ENCODE data around the gene TRIM37.
A peak's percentile ranks its signal among the peaks of the same experiment; 100 is the strongest.
"Not testable (repeated sequence)": the region's sequence is repeated elsewhere in the genome, so short reads cannot be mapped to it uniquely, and the experiment has no call there.

The TRIM37 gene

DNA sequence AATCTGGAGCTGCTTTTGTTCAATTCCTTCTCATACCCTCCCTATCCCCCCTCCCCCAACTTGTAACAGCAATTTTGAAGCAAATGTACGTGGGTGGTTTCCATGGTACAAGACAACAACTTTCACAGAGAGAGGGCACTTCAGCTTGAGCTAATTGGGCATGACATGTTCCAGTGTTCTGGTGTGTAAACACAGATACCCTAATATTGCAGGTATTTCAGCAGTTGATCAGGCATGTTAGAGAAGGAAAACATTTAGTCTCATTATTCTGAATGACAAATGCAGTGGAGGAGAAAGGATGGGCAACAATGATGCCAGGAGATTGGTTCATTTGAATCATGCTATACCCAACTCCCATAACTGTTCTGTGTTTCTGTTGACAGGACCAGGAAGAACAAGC, 137.5 kb downstream of the TRIM37 start:
- no peak overlapping the region for H3K4me3 ChIP-seq (ENCODE audit: low read length)
- DNase-seq (ENCODE audit: low read depth, low spot score) = no peak

DNA sequence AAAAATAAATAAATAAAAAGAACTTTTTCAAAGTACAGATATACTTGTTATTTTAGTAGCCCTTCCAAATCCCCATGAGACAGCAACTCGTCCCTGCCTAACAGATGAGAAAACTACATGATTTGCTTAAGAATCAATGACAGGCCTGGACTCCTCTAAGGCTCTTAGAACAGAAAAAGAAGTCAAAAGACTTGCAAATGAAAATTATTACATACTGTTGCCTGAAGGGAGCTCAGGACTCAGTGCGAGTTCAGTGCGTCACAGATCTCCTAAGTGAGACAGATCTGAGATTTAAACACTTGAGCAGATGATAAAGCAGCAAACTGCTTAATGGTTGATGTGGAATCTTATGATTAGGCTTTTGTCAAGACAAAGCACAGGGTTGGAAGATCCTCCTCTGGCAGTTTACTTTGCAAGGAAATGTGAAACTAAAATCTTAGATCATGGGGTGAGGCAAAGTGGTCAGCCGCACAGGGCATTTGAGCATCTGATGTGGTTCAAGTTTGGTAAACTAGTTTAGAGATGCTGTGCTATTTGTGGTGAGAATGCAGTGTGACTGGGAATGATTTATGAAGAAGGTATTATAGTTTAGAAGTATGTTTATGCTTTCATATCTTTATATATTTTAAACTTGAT, 138.1 kb downstream of the TRIM37 start:
- no peak overlapping the region for H3K4me3 ChIP-seq (ENCODE audit: low read length)
- DNase-seq (ENCODE audit: low read depth, low spot score) = peak; percentile 80

DNA sequence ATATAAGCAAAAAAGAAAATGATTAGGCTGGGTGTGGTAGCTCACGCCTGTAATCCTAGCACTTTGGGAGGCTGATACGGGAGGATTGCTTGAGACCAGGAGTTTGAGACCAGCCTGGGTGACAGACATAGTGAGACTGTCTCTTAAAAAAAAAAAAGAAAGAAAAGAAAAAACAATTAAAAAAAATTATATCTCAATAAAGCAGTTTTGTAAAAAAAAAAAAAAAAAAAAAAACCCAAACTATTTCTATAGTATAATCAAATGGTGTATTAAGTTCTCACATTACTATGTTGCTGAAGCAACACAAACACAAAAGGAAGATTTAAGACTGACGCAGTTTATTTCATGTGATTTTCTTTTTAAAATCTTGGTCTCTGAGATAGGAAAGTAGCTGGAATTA, 140.5 kb downstream of the TRIM37 start:
- DNase-seq (ENCODE audit: low read depth, low spot score) = no peak
- no peak overlapping the region for H3K4me3 ChIP-seq (ENCODE audit: low read length)

DNA sequence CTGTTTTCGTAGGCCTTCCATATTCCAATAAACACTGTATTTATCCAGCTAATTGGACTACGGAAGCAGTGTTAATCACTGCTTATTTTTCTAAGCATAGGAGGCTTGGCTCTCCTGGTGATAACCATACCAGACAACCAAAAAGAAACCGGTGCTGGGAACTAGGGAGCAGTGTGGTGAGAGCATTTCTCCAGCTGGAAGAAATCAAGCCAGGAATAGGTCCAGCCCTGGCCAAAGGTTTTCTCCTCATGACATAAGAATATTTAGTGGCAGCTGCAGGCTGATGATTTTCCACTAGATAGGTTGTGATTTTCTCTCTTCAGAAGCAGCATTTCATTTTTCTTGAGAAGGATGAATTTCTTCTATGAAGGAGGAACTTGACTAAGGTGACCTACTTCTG, 141.5 kb downstream of the TRIM37 start:
- H3K4me3 ChIP-seq (ENCODE audit: low read length) = no peak overlapping the region
- no peak for DNase-seq (ENCODE audit: low read depth, low spot score)

DNA sequence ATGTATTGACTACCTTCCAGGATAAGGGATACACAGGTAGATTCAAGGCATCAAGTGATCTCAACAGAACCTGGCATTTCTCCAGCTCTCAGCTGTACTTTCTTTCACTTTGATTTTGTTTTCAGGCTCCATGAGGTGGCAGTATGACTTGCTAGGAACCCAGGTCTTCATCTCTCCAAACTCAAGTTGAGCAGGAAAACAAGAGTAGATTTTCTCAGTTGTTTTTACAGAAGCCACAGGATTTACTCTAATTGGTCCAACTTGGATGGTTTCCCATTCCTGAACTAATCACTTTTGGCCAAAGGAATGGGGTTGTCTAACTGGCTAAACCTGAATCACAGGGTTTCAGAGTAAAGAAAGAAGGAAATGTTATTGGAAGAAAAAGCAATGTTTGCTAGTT, 146.6 kb downstream of the TRIM37 start:
- H3K4me3 ChIP-seq (ENCODE audit: low read length) = no peak overlapping the region
- peak; percentile 32 for DNase-seq (ENCODE audit: low read depth, low spot score)

DNA sequence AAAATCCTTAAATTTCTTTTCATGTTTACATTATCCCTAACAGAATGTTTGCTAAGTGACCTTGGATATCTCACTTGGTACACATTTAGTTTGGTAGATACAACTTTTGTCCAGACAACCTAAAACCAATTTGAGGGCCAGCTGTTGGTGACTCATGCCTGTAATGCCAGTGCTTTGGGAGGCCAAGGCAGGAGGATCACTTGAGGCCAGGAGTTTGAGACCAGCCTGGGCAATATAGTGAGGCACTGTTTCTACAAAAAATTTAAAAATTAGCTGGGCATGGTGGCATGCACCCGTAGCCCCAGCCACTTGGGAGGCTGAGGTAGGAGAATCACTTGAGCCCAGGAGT, 149.0 kb downstream of the TRIM37 start:
- not testable (repeated sequence) for H3K4me3 ChIP-seq (ENCODE audit: low read length); DNase-seq (ENCODE audit: low read depth, low spot score)

DNA sequence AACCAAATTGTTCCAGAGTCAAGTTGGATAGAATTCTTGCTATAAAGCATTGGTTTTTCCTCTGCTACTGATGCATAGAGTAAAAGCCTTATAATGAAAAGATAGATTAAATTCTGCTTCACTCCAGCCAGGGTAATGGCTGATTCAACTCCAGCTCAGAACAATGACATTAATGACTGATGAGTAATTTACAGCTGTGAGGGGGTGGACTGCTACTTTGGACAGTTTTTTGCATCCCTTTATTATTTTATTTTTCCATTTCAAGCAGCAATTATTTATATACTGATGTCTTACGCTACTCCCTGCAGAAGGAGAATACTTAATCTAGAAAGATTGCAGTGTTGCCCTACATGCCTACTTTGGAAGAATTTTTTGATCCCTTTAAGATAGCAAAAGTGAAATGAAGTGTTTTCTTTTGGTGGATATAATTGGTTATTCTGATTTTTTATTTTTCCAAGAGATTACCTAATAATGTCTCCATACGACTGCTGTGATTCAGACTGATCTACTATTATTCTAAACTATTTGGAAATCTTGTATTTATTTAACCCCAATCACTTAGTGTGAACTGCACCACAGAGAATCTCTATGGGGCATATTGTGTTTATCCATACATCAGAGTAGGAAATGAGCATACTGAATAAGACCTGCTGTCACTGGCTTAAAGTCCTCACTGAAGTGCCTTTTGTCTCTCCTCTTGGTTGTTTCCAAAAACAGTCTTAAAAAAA, 149.5 kb downstream of the TRIM37 start:
- no peak for DNase-seq (ENCODE audit: low read depth, low spot score)
- no peak overlapping the region for H3K4me3 ChIP-seq (ENCODE audit: low read length)

DNA sequence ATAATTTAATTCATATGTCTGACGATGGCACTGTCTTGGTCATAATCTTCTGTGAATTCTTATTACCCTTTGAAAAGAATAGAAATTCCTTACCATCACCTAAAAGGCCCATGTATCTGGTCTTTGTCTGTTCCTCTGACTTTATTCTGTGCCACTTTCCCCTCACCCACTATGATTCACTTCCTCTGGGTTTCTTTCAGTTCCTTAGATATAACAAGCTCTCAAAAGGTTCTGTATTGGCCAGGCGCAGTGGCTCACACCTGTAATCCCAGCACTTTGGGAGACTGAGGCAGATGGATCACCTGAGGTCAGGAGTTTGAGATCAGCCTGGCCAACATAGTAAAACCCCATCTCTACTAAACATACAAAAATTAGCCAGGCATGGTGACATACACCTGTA, 152.3 kb downstream of the TRIM37 start:
- not testable (repeated sequence) for H3K4me3 ChIP-seq (ENCODE audit: low read length); DNase-seq (ENCODE audit: low read depth, low spot score)

DNA sequence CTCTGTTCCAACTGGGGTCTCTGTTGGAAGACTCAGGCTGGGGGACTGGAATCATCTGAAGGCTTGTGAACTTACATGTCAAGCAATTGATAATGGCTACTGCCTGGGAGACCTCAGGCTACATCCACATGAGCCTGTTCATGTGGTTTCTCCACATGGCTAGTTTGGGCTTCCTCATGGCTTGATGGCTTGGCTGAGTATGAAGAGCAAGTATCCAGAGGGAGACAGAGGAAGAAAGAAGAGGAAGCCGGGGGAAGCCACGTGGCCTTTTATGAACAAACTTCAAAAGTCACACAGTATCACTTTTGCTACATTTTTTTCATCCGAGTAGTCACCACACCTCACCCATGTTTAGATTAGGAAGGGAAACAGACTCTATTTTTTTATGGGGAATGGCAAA, 158.9 kb downstream of the TRIM37 start:
- no peak for DNase-seq (ENCODE audit: low read depth, low spot score)

DNA sequence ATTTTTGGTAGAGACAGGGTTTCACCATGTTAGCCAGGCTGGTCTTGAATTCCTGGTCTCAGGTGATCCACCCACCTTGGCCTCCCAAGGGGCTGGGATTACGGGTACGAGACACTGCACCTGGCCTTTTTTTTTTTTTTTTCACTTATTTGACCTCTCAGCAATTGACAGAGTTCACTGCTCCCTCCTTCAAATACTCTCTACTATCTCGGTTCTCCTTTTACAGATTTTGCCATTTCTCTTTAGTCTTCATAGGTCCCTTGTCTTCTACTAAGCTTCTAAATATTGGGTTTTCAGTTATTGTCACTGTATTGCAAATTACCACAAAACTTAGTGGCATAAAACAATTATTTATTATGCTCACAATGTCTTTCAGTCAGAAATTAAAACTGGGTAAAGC, 159.3 kb downstream of the TRIM37 start:
- no peak for DNase-seq (ENCODE audit: low read depth, low spot score)

More for the DNA sequence above, 158.9 kb downstream of the TRIM37 start:
- H3K4me3 ChIP-seq (ENCODE audit: low read length) = no peak overlapping the region

DNA sequence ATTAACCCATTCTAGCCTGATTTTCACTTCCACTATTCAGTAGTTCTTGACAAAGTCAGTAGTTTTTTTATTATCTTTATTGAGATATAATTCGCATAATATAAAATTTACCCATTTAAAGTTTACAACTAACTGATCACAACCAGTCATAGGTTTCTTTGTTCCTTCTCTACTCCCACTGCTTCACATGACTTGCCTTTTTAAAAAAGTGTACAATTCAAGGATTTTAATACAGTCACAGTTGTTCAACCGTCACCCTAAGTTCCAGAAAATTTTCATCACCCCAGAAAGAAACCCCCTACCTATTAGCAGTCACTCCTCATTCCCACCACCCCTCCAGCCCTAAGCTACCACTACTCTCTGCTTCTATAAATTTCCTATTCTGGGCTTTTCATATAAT, 162.5 kb downstream of the TRIM37 start:
- no peak overlapping the region for H3K4me3 ChIP-seq (ENCODE audit: low read length)
- DNase-seq (ENCODE audit: low read depth, low spot score) = no peak

More for the DNA sequence above, 159.3 kb downstream of the TRIM37 start:
- H3K4me3 ChIP-seq (ENCODE audit: low read length) = no peak overlapping the region

DNA sequence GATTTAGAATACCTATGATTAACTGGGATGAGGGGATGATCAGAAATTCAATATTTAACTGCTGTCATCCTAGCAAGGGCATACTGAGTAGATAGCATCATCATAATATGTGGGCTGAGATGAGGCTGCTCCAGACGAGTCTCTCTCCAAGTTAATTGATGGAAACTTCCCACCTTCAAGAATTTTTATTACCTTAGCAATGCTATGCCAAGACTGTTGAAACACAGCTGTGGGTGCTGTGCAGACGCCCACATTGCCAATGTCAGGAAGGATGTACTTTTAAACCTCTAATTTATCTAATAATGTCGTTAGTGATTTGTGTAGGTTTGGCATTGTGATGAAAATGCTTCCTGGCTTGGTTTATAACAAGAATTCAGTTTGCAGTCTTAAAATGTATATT, 170.4 kb downstream of the TRIM37 start:
- DNase-seq (ENCODE audit: low read depth, low spot score) = no peak
- no peak overlapping the region for H3K4me3 ChIP-seq (ENCODE audit: low read length)

DNA sequence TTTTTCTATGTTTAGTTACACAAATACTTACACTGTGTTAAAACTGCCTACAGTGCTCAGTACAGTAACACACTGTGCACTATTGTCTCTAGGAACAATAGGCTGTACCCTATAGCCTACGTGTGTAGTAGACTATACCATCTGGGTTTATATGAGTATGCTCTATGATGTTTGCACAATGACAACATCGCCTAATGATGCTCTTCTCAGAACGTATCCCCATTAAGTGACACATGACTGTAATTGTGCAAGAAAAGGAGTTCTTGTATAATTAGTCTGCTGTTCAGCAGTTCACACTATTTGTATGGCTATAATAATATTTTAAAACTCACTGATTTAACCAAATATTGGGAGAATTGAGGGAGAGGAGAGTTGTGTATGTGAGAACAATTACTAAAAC, 173.7 kb downstream of the TRIM37 start:
- no peak overlapping the region for H3K4me3 ChIP-seq (ENCODE audit: low read length)
- no peak for DNase-seq (ENCODE audit: low read depth, low spot score)

Data from Jurkat, Clone E6-1 (cell line).